ENCODE results near the gene EPN1.
A peak's percentile ranks its signal among the peaks of the same experiment; 100 is the strongest.

DNA sequence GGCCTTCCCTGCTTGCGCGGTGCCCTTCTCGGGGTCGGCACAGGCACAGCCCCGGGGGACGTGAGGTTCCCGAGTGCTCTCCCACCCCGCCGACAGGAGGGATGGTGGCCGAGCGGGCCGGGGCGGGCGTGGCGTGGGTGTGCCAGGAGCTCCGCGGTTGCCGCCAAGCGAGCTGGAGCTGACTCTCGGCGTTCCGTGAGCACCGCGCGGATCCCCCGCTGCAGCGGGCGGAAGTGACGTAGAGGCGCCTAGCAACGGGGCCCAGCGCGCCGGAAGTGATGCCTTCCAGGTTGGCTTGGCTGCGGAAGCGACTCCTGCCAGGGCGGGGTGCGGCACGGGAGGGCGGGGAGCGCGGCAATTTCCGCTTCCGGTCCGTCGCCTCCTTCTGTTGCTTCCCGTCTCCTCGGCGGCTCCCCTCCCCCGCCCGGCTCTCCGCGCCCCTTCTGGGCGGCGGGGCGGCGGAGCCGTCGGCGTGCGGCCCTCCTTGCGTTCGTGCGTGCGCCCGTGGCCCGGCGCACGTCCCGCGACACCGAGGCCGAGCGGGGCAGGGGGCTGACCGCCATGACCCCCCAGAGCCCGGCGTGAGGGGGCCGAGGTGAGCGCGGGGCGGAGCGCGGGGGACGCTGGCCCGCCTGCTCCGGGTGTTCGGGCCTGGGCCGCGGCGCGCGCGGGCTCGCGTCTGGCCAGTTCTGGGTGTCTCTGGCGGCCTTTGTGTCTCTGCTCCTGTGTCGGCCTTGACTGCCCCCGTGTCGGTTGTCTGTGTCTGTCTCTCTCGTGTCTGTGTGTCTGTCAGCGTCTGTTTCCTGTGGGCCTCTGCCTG is at the start of gene EPN1:
- TF ChIP-seq TCF12 (IDR thresholded peaks at IDR 0.05; ENCODE audit: low read depth): peak; percentile 77; the same call in 1 of the 2 replicates
- no peak for TF ChIP-seq YY1 (IDR thresholded peaks at IDR 0.05; ENCODE audit: low read depth)

Measured in Ishikawa (cell line).